GM12878 (cell line): ENCODE measurements around the gene COBLL1. TPM values are rescaled to one million over a fixed set of nuclear protein-coding genes. Genes with fewer than 3 reads are reported as not detected.

Experiments used
- ATAC-seq: fragments of 200-7000 bp; cut with Tn5 transposase; 3 replicates; pipeline ENCODE4 v1.9.1; 2020; ENCODE audit warnings: mild to moderate bottlenecking, moderate library complexity
- BruUV-seq: library from RNA; stranded (reverse); fragments of 400-500 nt; replicated peaks from 2 replicates; lab custom pipeline; 2021; lab: Mats Ljungman, UMichigan
- CTCF ChIA-PET: fragments of 300-600 bp; sonication (Branson Sonifier 250); formaldehyde crosslinking; extraction: SDS; loops from one replicate; lab custom pipeline; 2021; ENCODE audit warnings: inconsistent platforms; lab: Yijun Ruan, JAX
- POLR2A ChIA-PET: fragments of 350-600 bp; formaldehyde crosslinking; extraction: SDS; loops from one replicate; lab custom pipeline; 2021; ENCODE audit warnings: inconsistent platforms; lab: Charles Lee
- RAD21 ChIA-PET: fragments of 300-600 bp; sonication (Branson Sonifier 250); formaldehyde crosslinking; loops from one replicate; lab custom pipeline; 2023; ENCODE audit warnings: antibody characterized with exemption; ENCODE audit not compliant: unreplicated experiment; lab: Charles Lee
- SMC1A ChIA-PET: fragments of 300-600 bp; sonication (Branson Sonifier 250); formaldehyde crosslinking; loops from one replicate; lab custom pipeline; 2023; ENCODE audit not compliant: unreplicated experiment, uncharacterized antibody; lab: Charles Lee
- DNase-seq: peaks from one replicate; pipeline ENCODE4 v3.0.0-alpha.2; 2011; ENCODE audit warnings: low read depth, low spot score
- FAIRE-seq: peaks from 3 replicates; lab custom pipeline; 2011; peaks lifted over from hg19 to GRCh38; lab: Jason Lieb, UNC
- H2AFZ ChIP-seq: 2 replicates; pipeline ENCODE4 v1.6.0; 2011; ENCODE audit warnings: low read depth, low read length, control low read depth; ENCODE audit not compliant: control insufficient read depth
- H3K27ac ChIP-seq: 2 replicates; pipeline ENCODE4 v1.5.1; 2011; ENCODE audit warnings: control low read depth; ENCODE audit not compliant: control insufficient read depth, insufficient read depth
- H3K27me3 ChIP-seq, 2 experiments: replicated peaks in 1 of 2; 2 replicates each; pipeline versions ENCODE4 v1.6.0 to v1.6.1; 2011; ENCODE audit warnings: low read length in 1 of 2; ENCODE audit not compliant: control insufficient read depth in 2 of 2, insufficient read depth in 2 of 2
- H3K36me3 ChIP-seq, 2 experiments: 2 replicates each; pipeline ENCODE4 v1.5.1; 2011; ENCODE audit warnings: low read length in 1 of 2; ENCODE audit not compliant: control insufficient read depth in 2 of 2, insufficient read depth in 2 of 2
- H3K4me1 ChIP-seq: 2 replicates; pipeline ENCODE4 v1.6.1; 2011; ENCODE audit warnings: mild to moderate bottlenecking, low read length, moderate library complexity, mixed read lengths; ENCODE audit not compliant: control insufficient read depth, insufficient read depth
- H3K4me2 ChIP-seq: 2 replicates; pipeline ENCODE4 v1.6.0; 2011; ENCODE audit warnings: control low read depth; ENCODE audit not compliant: control insufficient read depth, insufficient read depth
- H3K4me3 ChIP-seq: fragments of 200-600 bp; sonication (generic); 2 replicates; pipeline ENCODE4 v1.5.1; 2016
- H3K79me2 ChIP-seq: 2 replicates; pipeline ENCODE4 v1.6.0; 2011; ENCODE audit warnings: low read length; ENCODE audit not compliant: control insufficient read depth, insufficient read depth
- H3K9ac ChIP-seq: 2 replicates; pipeline ENCODE4 v1.8.0; 2011; ENCODE audit warnings: low read length, control low read depth, mixed read lengths; ENCODE audit not compliant: control insufficient read depth, insufficient read depth
- H3K9me3 ChIP-seq: replicated peaks from 3 replicates; pipeline ENCODE4 v1.5.1; 2011; ENCODE audit warnings: mild to moderate bottlenecking, low read length; ENCODE audit not compliant: control insufficient read depth, insufficient read depth
- H4K20me1 ChIP-seq: 2 replicates; pipeline ENCODE4 v1.6.0; 2011; ENCODE audit not compliant: control insufficient read depth, insufficient read depth
- BCLAF1 ChIP-seq: fragments of 450-650 bp; IDR thresholded peaks from 2 replicates; pipeline ENCODE4 v1.6.1; 2017; ENCODE audit warnings: antibody characterized with exemption, mild to moderate bottlenecking, moderate library complexity
- EED ChIP-seq: sonication (generic); IDR thresholded peaks from 2 replicates; pipeline ENCODE4 v1.6.1; 2016; ENCODE audit warnings: antibody characterized with exemption, low read depth
- EGR1 ChIP-seq, 2 experiments: IDR thresholded peaks; 1 replicate in 1 of 2; 2 replicates in 1 of 2; pipeline ENCODE4 v1.6.1; 2011 to 2012; ENCODE audit warnings: low read depth in 2 of 2, low read length in 2 of 2, borderline replicate concordance in 1 of 2, mild to moderate bottlenecking in 1 of 2, moderate library complexity in 1 of 2
- ETV6 ChIP-seq, 2 experiments: fragments of 450-650 bp in 1 of 2; IDR thresholded peaks in 1 of 2; conservative IDR thresholded peaks in 1 of 2; 2 replicates each; pipeline ENCODE4 v1.6.1; 2014; ENCODE audit warnings: antibody characterized with exemption in 1 of 2, borderline replicate concordance in 1 of 2, low read depth in 1 of 2, mild to moderate bottlenecking in 1 of 2, moderate library complexity in 1 of 2
- HCFC1 ChIP-seq: fragments of 150-350 bp; IDR thresholded peaks from 2 replicates; pipeline ENCODE4 v1.6.1; 2014; ENCODE audit warnings: low read length
- HDAC2 ChIP-seq: fragments of 200-600 bp; sonication (generic); IDR thresholded peaks from 2 replicates; pipeline ENCODE4 v1.6.1; 2017
- HDGF ChIP-seq: fragments of 450-650 bp; IDR thresholded peaks from 2 replicates; pipeline ENCODE4 v1.6.1; 2016; ENCODE audit warnings: antibody characterized with exemption
- IRF3 ChIP-seq: fragments of 450-650 bp; IDR thresholded peaks from 2 replicates; pipeline ENCODE4 v1.6.1; 2014; ENCODE audit warnings: mild to moderate bottlenecking
- IRF5 ChIP-seq: fragments of 450-650 bp; IDR thresholded peaks from 2 replicates; pipeline ENCODE4 v1.6.1; 2017; ENCODE audit warnings: borderline replicate concordance
- RAD21 ChIP-seq: IDR thresholded peaks from 2 replicates; pipeline ENCODE4 v1.6.1; 2011; ENCODE audit warnings: mild to moderate bottlenecking, low read depth, low read length, moderate library complexity; ENCODE audit not compliant: insufficient read depth
- RAD51 ChIP-seq: fragments of 450-650 bp; IDR thresholded peaks from 2 replicates; pipeline ENCODE4 v1.6.1; 2016; ENCODE audit warnings: moderate library complexity, mild to moderate bottlenecking, inconsistent platforms
- RBBP5 ChIP-seq: fragments of 200-600 bp; sonication (generic); conservative IDR thresholded peaks from 2 replicates; pipeline ENCODE4 v1.6.1; 2016
- SUPT20H ChIP-seq: IDR thresholded peaks from 2 replicates; pipeline ENCODE4 v1.6.1; 2011; ENCODE audit warnings: low read depth, mild to moderate bottlenecking, low read length, moderate library complexity, borderline replicate concordance; ENCODE audit not compliant: control insufficient read depth
- ZNF274 ChIP-seq: IDR thresholded peaks from one replicate; pipeline ENCODE4 v1.8.0; 2011; ENCODE audit not compliant: insufficient read length, insufficient read depth
- WGBS: methylation state at CpG from one replicate; pipeline ENCODE4 v1.1.6; 2016; ENCODE audit warnings: low lambda C conversion rate; ENCODE audit not compliant: insufficient replicate concordance, insufficient coverage; ENCODE audit errors: missing lambda C conversion rate; 5-methylcytosine and 5-hydroxymethylcytosine counted together
- in situ Hi-C: fragments of 300-500 bp; cut with MboI; formaldehyde crosslinking; loops from 9 replicates; pipeline ENCODE4 v1.14.3; 2018; ENCODE audit warnings: mixed read lengths
- intact Hi-C: fragments of 100-400 bp; cut with micrococcal nuclease; formaldehyde crosslinking; loops from one replicate; pipeline ENCODE4 v1.14.2; 2022; ENCODE audit not compliant: unreplicated experiment
- polyA plus RNA-seq, 11 experiments: library from polyadenylated mRNA; depleted of rRNA in 4 of 11; unstranded in 6 of 11; stranded (reverse) in 5 of 11; fragments of >200 nt; fragmentation: Nextera tagmentation in 4 of 11; fragmentation: Illumina TruSeq in 1 of 11; extraction: Ambion mirVana in 4 of 11; extraction: Trizol in 1 of 11; gene quantifications; 1 replicate in 1 of 11; 2 replicates in 10 of 11; pipeline versions ENCODE4 v1.2.1 to v1.2.3, GENCODE V29; 2011 to 2016; ENCODE audit warnings: inconsistent platforms in 2 of 11, missing spikeins in 2 of 11, low read depth in 1 of 11
- total RNA-seq, 4 experiments: library from RNA; depleted of rRNA in 3 of 4; stranded (reverse); fragments of >200 nt in 3 of 4; fragmentation: Illumina TruSeq in 1 of 4; extraction: Trizol in 1 of 4; gene quantifications; 2 replicates each; pipeline versions ENCODE4 v1.2.1 to v1.2.3, GENCODE V29; 2013 to 2021

Gene COBLL1
- total and polyA plus RNA-seq, 10 of the 15 experiments (the other 5 are each of a cell fraction or from before 2014, with no cell fraction given): 0.46 TPM; not detected in 9

DNA sequence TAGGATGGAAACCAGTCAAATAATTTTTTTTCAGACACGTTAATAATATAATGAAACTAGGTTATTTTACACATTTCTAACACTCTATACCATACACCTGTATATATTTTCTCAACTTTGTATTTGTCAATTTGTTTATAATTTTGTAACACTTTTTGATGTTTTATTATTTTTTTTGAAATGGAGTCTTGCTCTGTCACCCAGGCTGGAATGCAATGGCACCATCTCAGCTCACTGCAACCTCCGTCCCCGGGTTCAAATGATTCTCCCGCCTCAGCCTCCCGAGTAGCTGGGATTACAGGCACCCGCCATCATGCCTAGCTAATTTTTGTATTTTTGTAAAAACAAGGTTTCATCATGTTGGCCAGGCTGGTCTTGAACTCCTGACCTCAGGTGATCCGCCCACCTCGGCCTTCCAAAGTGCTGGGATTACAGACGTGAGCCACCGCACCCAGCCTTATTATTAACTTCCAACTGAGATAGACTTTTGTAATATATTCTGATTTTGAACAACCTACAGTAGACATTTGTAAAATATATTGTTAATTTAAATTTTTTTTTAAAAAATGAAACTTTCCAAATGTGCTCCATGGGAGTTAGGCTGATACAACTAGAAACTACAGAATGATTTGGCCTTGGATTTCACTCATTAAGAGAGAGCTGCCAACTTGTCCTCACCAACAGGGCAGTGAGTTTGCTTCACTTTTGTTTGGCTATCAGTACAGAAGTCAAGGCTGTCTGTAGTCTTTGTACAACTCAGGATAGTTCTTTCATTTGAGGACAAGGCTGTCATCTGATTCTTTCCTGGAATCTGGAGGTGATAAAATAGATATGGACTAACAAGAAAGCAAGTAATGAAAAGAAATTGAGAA, 33.9 kb upstream of the COBLL1 start:
- no peak overlapping the region for H3K27ac ChIP-seq
- no peaks in the 10 kb centered on the region for H3K79me2 ChIP-seq
- H3K4me1 ChIP-seq: no peaks in the 10 kb centered on the region
- intact Hi-C loops: no loop called here
- H3K36me3 ChIP-seq: no peaks in the 10 kb centered on the region
- BruUV-seq: no TSS peak
- H4K20me1 ChIP-seq: no peaks in the 10 kb centered on the region
- no peak for FAIRE-seq
- WGBS: 60% methylated on average over 10 of the region's 10 CpGs
- no peak overlapping the region for H2AFZ ChIP-seq
- CTCF ChIA-PET: interaction anchor here (0.6 kb wide), 2 partner anchors 68 to 93 kb away, joined by 3 read pairs; no protein-coding TSS in a partner anchor
- no peak overlapping the region for H3K9ac ChIP-seq
- H3K27me3 ChIP-seq: no peaks in the 10 kb centered on the region; a peak in 1 of 4 replicates
- no peak overlapping the region for H3K4me3 ChIP-seq
- no peaks in the 10 kb centered on the region for H3K9me3 ChIP-seq
- RAD21 ChIA-PET: no interaction called here
- in situ Hi-C loops: no loop called here
- no peak for ATAC-seq
- POLR2A ChIA-PET: no interaction called here
- SMC1A ChIA-PET: no interaction called here
- no peak overlapping the region for H3K4me2 ChIP-seq
- DNase-seq: no peak
- no peak for TF ChIP-seq EED
- TF ChIP-seq HDGF: no peak
- no peak for TF ChIP-seq EGR1 (IDR thresholded peaks at IDR 0.05; ENCODE audit: borderline replicate concordance in 1 of 2, low read depth in 2 of 2, low read length in 2 of 2)
- no peak for TF ChIP-seq ETV6 (conservative IDR thresholded peaks at IDR 0.05 in 1 of 2, IDR thresholded peaks at IDR 0.05 in 1 of 2; ENCODE audit: borderline replicate concordance in 1 of 2, low read depth in 1 of 2)
- TF ChIP-seq RAD51: no peak
- TF ChIP-seq RBBP5: no peak
- TF ChIP-seq ZNF274: no peak
- no peak for TF ChIP-seq IRF5
- no peak for TF ChIP-seq HCFC1
- TF ChIP-seq SUPT20H: no peak
- no peak for TF ChIP-seq HDAC2
- TF ChIP-seq BCLAF1: no peak
- no peak for TF ChIP-seq IRF3
- no peak for TF ChIP-seq RAD21
